ENCODE results near the gene IL27RA. TPM values are rescaled to one million over a fixed set of nuclear protein-coding genes. Genes with fewer than 3 reads are reported as not detected.

Gene IL27RA
- total RNA-seq, 2 experiments from 2014 or later: 46.5 to 48.2 TPM

DNA sequence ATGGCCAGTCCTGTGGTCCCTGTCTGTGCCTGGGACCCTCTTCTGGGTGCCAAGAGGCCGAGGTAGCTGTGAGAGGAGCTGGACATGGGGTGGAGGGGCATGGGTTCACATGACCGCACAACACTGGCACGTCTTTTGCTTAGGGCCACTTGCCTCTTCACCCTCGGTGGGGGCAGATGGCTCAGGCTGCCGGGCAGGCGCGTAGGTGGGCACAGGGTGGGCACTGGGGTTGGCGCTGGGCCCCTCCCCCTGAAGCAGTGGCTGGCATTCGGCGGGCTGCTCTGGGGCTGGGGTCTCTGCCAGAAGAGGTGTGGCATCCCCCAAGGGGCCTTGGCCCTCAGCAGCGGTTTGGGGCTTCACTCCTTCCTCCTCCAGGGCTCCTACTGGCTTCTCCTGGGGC is 21.9 kb downstream of the IL27RA start:
- no peak overlapping the region for H3K4me3 Mint-ChIP-seq
- no peak for ATAC-seq
- H3K9me3 Mint-ChIP-seq: no peaks in the 10 kb centered on the region
- CTCF ChIA-PET: interaction anchor here (0.7 to 0.9 kb wide), 2 partner anchors 22 to 178 kb away, joined by 3 read pairs; partner anchors contain the start of gene IL27RA
- DNase-seq: no peak
- H3K4me1 Mint-ChIP-seq (ENCODE audit: low read depth): peaks cover 13% of the 10 kb centered on the region
- intact Hi-C loops (cut with micrococcal nuclease): no loop called here
- peaks cover 33% of the 10 kb centered on the region for H3K36me3 Mint-ChIP-seq (ENCODE audit: low read depth)
- H3K27me3 Mint-ChIP-seq: peaks cover 13% of the 10 kb centered on the region
- TF ChIP-seq CTCF (IDR thresholded peaks at IDR 0.05): no peak
- POLR2A ChIA-PET: interaction anchor here (1.3 kb wide), 1 partner anchor 18 kb away, joined by 7 read pairs; the partner anchor contains the start of gene MISP3
- no peak overlapping the region for H3K27ac Mint-ChIP-seq

DNA sequence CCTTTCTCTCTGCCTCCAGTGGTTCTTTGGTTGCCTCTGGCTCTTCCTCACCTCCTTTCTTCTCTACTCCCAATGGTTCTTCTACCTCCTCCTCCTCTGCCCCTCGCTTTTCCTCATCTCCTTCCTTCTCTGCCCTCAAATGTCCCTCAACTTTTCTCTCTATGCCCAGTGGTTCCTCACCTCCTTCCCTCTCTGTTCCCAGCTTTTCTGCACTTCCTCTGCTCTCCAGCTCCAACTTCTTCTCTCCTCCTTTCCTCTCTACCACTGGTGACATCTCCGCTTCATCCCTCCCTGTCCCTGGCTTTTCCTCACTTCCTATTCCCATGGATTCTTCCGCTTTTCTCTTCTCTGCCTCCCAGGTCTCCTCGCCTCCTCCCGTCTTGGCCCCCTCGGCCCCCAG is 22.5 kb downstream of the IL27RA start:
- Mint-ChIP-seq H3K36me3 (ENCODE audit: low read depth) (peaks cover 27% of the 10 kb centered on the region), H3K4me3 (no peak overlapping the region), H3K27me3 (peaks cover 18% of the 10 kb centered on the region), H3K27ac (no peak overlapping the region), H3K4me1 (ENCODE audit: low read depth) (peaks cover 16% of the 10 kb centered on the region), H3K9me3 (no peaks in the 10 kb centered on the region)
- ChIA-PET CTCF (interaction anchor here (0.9 kb wide), 1 partner anchor 179 kb away, joined by 3 read pairs; no protein-coding TSS in a partner anchor), POLR2A (interaction anchor here (0.8 to 1.1 kb wide), 2 partner anchors 99 to 175 kb away, joined by 3 to 4 read pairs; no protein-coding TSS in a partner anchor)
- intact Hi-C loops (cut with micrococcal nuclease): no loop called here
- ATAC-seq: no peak
- DNase-seq: no peak
- TF ChIP-seq CTCF (IDR thresholded peaks at IDR 0.05): no peak

GRCh38 chr19:14054721-14055120 is 23.2 kb downstream of the IL27RA start:
- intact Hi-C loops (cut with micrococcal nuclease): no loop called here
- Mint-ChIP-seq H3K27ac (no peak overlapping the region), H3K4me3 (no peak overlapping the region), H3K9me3 (no peaks in the 10 kb centered on the region), H3K36me3 (ENCODE audit: low read depth) (peaks cover 24% of the 10 kb centered on the region), H3K4me1 (ENCODE audit: low read depth) (peaks cover 16% of the 10 kb centered on the region), H3K27me3 (peaks cover 22% of the 10 kb centered on the region)
- no peak for TF ChIP-seq CTCF (IDR thresholded peaks at IDR 0.05)
- CTCF ChIA-PET: interaction anchor here (0.9 kb wide), 1 partner anchor 179 kb away, joined by 3 read pairs; no protein-coding TSS in a partner anchor
- no peak for DNase-seq
- POLR2A ChIA-PET: interaction anchor here (0.8 to 1.1 kb wide), 2 partner anchors 100 to 175 kb away, joined by 3 to 4 read pairs; no protein-coding TSS in a partner anchor
- no peak for ATAC-seq

- Mint-ChIP-seq H3K36me3 (ENCODE audit: low read depth) (peaks cover 18% of the 10 kb centered on the region), H3K27me3 (peaks cover 27% of the 10 kb centered on the region), H3K4me1 (ENCODE audit: low read depth) (peaks cover 16% of the 10 kb centered on the region), H3K4me3 (no peak overlapping the region), H3K27ac (no peak overlapping the region), H3K9me3 (no peaks in the 10 kb centered on the region)
- intact Hi-C loops (cut with micrococcal nuclease): no loop called here
- TF ChIP-seq CTCF (IDR thresholded peaks at IDR 0.05): no peak
- ATAC-seq: no peak
- DNase-seq: no peak
- CTCF ChIA-PET: interaction anchor here (1.2 to 7.0 kb wide), 2 partner anchors 16 to 20 kb away, joined by 3 to 86 read pairs; partner anchors contain the start of gene MISP3
- POLR2A ChIA-PET: interaction anchor here (1.1 kb wide), 1 partner anchor 176 kb away, joined by 4 read pairs; no protein-coding TSS in a partner anchor
These were observed 23.8 kb downstream of the IL27RA start for GRCh38 chr19:14055396-14055795.

DNA sequence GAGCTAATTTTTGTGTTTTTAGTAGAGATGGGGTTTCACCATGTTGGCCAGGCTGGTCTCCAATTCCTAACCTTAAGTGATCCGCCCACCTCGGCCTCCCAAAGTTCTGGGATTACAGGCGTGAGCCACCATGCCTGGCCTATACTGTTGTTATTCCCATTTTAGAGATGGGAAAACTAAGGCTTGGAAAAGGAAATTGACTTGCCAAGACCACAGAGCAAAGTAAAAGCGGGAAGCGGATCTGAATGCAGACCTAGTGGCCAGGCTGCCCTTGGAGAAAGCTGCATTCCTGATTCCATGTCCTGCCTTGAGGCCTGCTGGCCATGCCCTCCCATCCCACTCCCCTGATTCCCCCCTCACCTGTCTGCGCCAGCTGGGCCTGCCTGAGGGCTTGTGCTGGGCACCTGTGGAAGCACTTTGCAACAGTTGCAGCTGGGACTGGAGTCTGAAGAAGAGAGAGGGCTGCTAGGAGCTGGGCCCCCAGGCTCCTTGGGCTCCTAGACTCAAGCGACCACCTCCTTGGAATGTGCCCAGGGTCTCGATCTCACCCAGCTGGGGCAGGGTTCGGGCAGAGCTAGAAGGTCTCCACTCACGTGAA is 24.6 kb downstream of the IL27RA start:
- no peak for TF ChIP-seq CTCF (IDR thresholded peaks at IDR 0.05)
- H3K9me3 Mint-ChIP-seq: no peaks in the 10 kb centered on the region
- H3K4me1 Mint-ChIP-seq (ENCODE audit: low read depth): peaks cover 16% of the 10 kb centered on the region
- no peak overlapping the region for H3K4me3 Mint-ChIP-seq
- POLR2A ChIA-PET: interaction anchor here (0.7 kb wide), 1 partner anchor 339 kb away, joined by 3 read pairs; no protein-coding TSS in a partner anchor
- DNase-seq (no peak), ATAC-seq (no peak)
- CTCF ChIA-PET: interaction anchor here (1.1 to 7.0 kb wide), 6 partner anchors 7 to 176 kb away, joined by 3 to 86 read pairs (median 14); partner anchors contain the start of gene MISP3
- intact Hi-C loops (cut with micrococcal nuclease): no loop called here
- peaks cover 15% of the 10 kb centered on the region for H3K36me3 Mint-ChIP-seq (ENCODE audit: low read depth)
- no peak overlapping the region for H3K27ac Mint-ChIP-seq
- H3K27me3 Mint-ChIP-seq: peaks cover 31% of the 10 kb centered on the region

All from activated CD8-positive, alpha-beta T cell treated with anti-CD3 and anti-CD28 coated beads for 36 hours (primary cell).